ENCODE results near the gene ADAMTS9. TPM values are rescaled to one million over a fixed set of nuclear protein-coding genes. Genes with fewer than 3 reads are reported as not detected.
A peak's percentile ranks its signal among the peaks of the same experiment; 100 is the strongest.

ADAMTS9 gene
- polyA plus RNA-seq, 4 donors, result 0.54 to 11.3 (median 5.0) TPM

DNA sequence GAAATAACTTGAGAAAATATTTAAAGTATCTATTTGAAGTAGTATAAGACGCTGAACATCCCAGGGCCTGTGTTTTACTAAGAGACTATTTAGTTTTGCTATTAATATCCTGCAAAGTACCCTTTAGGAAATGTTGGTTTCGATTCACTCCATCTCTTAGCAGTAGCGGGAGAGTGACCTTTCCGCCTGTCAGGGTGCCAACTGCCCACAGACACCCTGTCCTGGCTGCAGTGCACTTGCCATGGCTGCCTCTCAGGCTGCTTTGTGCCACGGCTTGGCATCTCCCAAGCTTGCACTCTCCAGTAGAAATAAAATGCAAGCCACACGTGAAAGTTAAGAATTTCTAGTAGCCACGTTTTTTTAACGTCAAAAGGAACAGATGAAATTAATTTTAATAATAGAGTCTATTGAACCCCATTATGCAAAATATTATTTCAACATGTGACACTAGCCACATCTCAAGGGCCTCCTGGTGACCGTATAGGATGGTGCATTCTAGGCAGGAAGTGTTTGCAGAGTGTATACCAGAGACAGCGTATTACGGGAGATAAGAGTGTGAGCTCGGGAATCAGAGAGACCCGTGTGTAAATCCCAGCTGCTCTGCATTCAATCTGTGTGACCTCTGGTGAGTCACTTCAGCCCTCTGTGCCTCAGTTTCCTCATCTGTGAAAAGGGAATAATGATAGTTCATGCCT is 19.8 kb downstream of the ADAMTS9 start:
- Histone ChIP-seq H3K4me1 (ENCODE audit: control insufficient read depth in 3 of 3, insufficient read depth in 2 of 3, low read depth in 1 of 3, low read length in 2 of 3) (peaks cover 0 to 2% (median 0%) of the 10 kb centered on the region in 3 donors), H3K27ac (ENCODE audit: low read depth in 1 of 3, low read length in 2 of 3) (no peak overlapping the region), H3K27me3 (ENCODE audit: control insufficient read depth in 3 of 3, insufficient read depth in 3 of 3, low read length in 3 of 3) (no peaks in the 10 kb centered on the region), H3K36me3 (ENCODE audit: control insufficient read depth in 3 of 3, insufficient read depth in 2 of 3, low read depth in 1 of 3, low read length in 3 of 3) (no peaks in the 10 kb centered on the region), H3K4me3 (ENCODE audit: low read depth in 1 of 3, low read length in 3 of 3) (no peak overlapping the region), H3K9me3 (ENCODE audit: control insufficient read depth in 2 of 2, insufficient read depth in 1 of 2, low read depth in 1 of 2, low read length in 1 of 2) (no peaks in the 10 kb centered on the region)
- FAIRE-seq (no peak), DNase-seq (no peak)
- 76 to 79% (median 77%) methylated on average over 13 of the region's 13 CpGs for WGBS, 3 donors

DNA sequence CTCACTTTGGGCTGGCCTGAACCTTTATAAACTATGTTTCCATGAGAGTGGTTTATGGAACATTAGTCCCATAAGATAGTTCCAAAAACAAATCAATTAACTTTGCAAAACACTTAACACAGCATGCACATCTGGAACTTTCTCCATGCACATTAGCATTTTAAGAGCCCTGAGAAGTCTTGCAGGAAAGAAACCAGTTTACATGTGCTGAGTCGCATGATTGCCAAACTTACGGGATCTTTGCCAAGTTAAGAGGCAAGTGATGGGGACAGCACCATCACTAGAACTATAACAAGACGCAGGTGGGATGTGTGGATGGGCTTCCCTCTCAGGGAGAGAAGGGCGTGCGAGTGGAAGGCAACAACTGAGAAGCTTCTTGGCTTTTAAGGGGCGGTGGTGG is 20.7 kb downstream of the ADAMTS9 start:
- 80 to 89% (median 82%) methylated on average over 6 of the region's 6 CpGs for WGBS, 3 donors

GRCh38 chr3:64666171-64666588 is 21.6 kb downstream of the ADAMTS9 start:
- FAIRE-seq, result no peak
- H3K27ac ChIP-seq (ENCODE audit: low read depth in 1 of 3, low read length in 2 of 3), result no peak overlapping the region

More for the DNA sequence above, 20.7 kb downstream of the ADAMTS9 start:
- H3K4me3 ChIP-seq (ENCODE audit: low read depth in 1 of 3, low read length in 3 of 3), result no peak overlapping the region
- no peaks in the 10 kb centered on the region for H3K36me3 ChIP-seq (ENCODE audit: control insufficient read depth in 3 of 3, insufficient read depth in 2 of 3, low read depth in 1 of 3, low read length in 3 of 3)
- no peak overlapping the region for H3K27ac ChIP-seq (ENCODE audit: low read depth in 1 of 3, low read length in 2 of 3)
- peaks cover 0 to 2% of the 10 kb centered on the region in 2 donors for H3K9me3 ChIP-seq (ENCODE audit: control insufficient read depth in 2 of 2, insufficient read depth in 1 of 2, low read depth in 1 of 2, low read length in 1 of 2)
- no peak for DNase-seq
- no peak for FAIRE-seq
- no peaks in the 10 kb centered on the region for H3K27me3 ChIP-seq (ENCODE audit: control insufficient read depth in 3 of 3, insufficient read depth in 3 of 3, low read length in 3 of 3)
- peaks cover 0 to 2% (median 0%) of the 10 kb centered on the region in 3 donors for H3K4me1 ChIP-seq (ENCODE audit: control insufficient read depth in 3 of 3, insufficient read depth in 2 of 3, low read depth in 1 of 3, low read length in 2 of 3)

GRCh38 chr3:64664397-64664796 is 23.4 kb downstream of the ADAMTS9 start:
- FAIRE-seq (no peak), DNase-seq (no peak)
- Histone ChIP-seq H3K27ac (ENCODE audit: low read depth in 1 of 3, low read length in 2 of 3) (no peak overlapping the region), H3K9me3 (ENCODE audit: control insufficient read depth in 2 of 2, insufficient read depth in 1 of 2, low read depth in 1 of 2, low read length in 1 of 2) (peaks cover 0 to 2% of the 10 kb centered on the region in 2 donors), H3K4me1 (ENCODE audit: control insufficient read depth in 3 of 3, insufficient read depth in 2 of 3, low read depth in 1 of 3, low read length in 2 of 3) (peaks cover 0 to 2% (median 0%) of the 10 kb centered on the region in 3 donors), H3K4me3 (ENCODE audit: low read depth in 1 of 3, low read length in 3 of 3) (no peak overlapping the region), H3K36me3 (ENCODE audit: control insufficient read depth in 3 of 3, insufficient read depth in 2 of 3, low read depth in 1 of 3, low read length in 3 of 3) (no peaks in the 10 kb centered on the region), H3K27me3 (ENCODE audit: control insufficient read depth in 3 of 3, insufficient read depth in 3 of 3, low read length in 3 of 3) (no peaks in the 10 kb centered on the region)
- WGBS, 3 donors, result 90 to 97% (median 91%) methylated on average over 3 of the region's 3 CpGs

More at GRCh38 chr3:64666171-64666588, 21.6 kb downstream of the ADAMTS9 start:
- H3K4me3 ChIP-seq (ENCODE audit: low read depth in 1 of 3, low read length in 3 of 3), result no peak overlapping the region
- no peaks in the 10 kb centered on the region for H3K36me3 ChIP-seq (ENCODE audit: control insufficient read depth in 3 of 3, insufficient read depth in 2 of 3, low read depth in 1 of 3, low read length in 3 of 3)
- H3K4me1 ChIP-seq (ENCODE audit: control insufficient read depth in 3 of 3, insufficient read depth in 2 of 3, low read depth in 1 of 3, low read length in 2 of 3), result peaks cover 0 to 2% (median 0%) of the 10 kb centered on the region in 3 donors
- DNase-seq, result peak in 1 of 2 donors; percentile 28
- WGBS, 3 donors, result 56 to 69% (median 66%) methylated on average over 4 of the region's 4 CpGs
- peaks cover 0 to 2% of the 10 kb centered on the region in 2 donors for H3K9me3 ChIP-seq (ENCODE audit: control insufficient read depth in 2 of 2, insufficient read depth in 1 of 2, low read depth in 1 of 2, low read length in 1 of 2)
- H3K27me3 ChIP-seq (ENCODE audit: control insufficient read depth in 3 of 3, insufficient read depth in 3 of 3, low read length in 3 of 3), result no peaks in the 10 kb centered on the region

DNA sequence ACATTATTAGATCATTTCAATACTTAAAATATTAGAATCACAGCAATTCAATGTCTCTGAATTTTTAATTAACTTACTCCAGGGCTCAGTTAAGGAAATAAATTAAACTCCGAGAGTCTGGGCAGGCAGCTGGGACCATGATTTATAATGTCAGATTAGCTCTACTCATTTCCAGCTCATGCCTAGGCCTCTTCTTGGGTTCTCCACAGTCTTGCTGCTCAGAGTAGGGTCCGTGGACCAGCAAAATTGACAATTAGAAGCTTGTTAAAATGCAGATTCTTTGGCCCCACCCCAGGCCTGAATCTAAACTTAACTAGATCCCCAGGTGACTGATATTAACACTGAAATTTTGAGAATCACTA is 28.2 kb downstream of the ADAMTS9 start:
- H3K4me1 ChIP-seq (ENCODE audit: control insufficient read depth in 3 of 3, insufficient read depth in 2 of 3, low read depth in 1 of 3, low read length in 2 of 3), result no peaks in the 10 kb centered on the region
- no peak overlapping the region for H3K4me3 ChIP-seq (ENCODE audit: low read depth in 1 of 3, low read length in 3 of 3)
- FAIRE-seq, result no peak
- WGBS, 3 donors, result 74 to 85% (median 85%) methylated on average over 2 of the region's 2 CpGs
- DNase-seq, result no peak
- peaks cover 0 to 2% (median 0%) of the 10 kb centered on the region in 3 donors for H3K36me3 ChIP-seq (ENCODE audit: control insufficient read depth in 3 of 3, insufficient read depth in 2 of 3, low read depth in 1 of 3, low read length in 3 of 3)
- no peaks in the 10 kb centered on the region for H3K27me3 ChIP-seq (ENCODE audit: control insufficient read depth in 3 of 3, insufficient read depth in 3 of 3, low read length in 3 of 3)
- no peak overlapping the region for H3K27ac ChIP-seq (ENCODE audit: low read depth in 1 of 3, low read length in 2 of 3)
- peaks cover 0 to 2% of the 10 kb centered on the region in 2 donors for H3K9me3 ChIP-seq (ENCODE audit: control insufficient read depth in 2 of 2, insufficient read depth in 1 of 2, low read depth in 1 of 2, low read length in 1 of 2)

DNA sequence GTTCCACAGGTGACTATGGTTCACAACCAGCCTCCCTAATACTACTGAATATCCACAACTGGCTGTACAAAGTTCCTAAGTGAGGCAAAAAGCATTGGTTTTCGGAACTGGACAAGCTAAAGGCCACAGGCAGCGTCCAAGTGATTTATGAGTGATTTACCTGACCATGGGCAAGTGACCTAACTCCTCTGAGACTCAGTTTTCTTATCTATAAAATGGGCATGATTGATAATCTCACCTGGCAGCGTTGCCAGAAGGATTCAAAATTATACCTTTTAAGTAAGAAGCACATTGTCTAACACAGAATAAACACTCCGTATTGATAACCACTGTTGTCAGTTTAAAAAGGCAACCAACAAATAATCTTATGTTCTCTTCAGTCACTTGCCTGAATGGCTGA is 29.8 kb downstream of the ADAMTS9 start:
- Histone ChIP-seq H3K36me3 (ENCODE audit: control insufficient read depth in 3 of 3, insufficient read depth in 2 of 3, low read depth in 1 of 3, low read length in 3 of 3) (peaks cover 0 to 2% (median 0%) of the 10 kb centered on the region in 3 donors), H3K27ac (ENCODE audit: low read depth in 1 of 3, low read length in 2 of 3) (no peak overlapping the region), H3K4me3 (ENCODE audit: low read depth in 1 of 3, low read length in 3 of 3) (no peak overlapping the region), H3K27me3 (ENCODE audit: control insufficient read depth in 3 of 3, insufficient read depth in 3 of 3, low read length in 3 of 3) (no peaks in the 10 kb centered on the region), H3K4me1 (ENCODE audit: control insufficient read depth in 3 of 3, insufficient read depth in 2 of 3, low read depth in 1 of 3, low read length in 2 of 3) (no peaks in the 10 kb centered on the region), H3K9me3 (ENCODE audit: control insufficient read depth in 2 of 2, insufficient read depth in 1 of 2, low read depth in 1 of 2, low read length in 1 of 2) (peaks cover 0 to 2% of the 10 kb centered on the region in 2 donors)
- WGBS, 3 donors, result 77 to 90% (median 89%) methylated on average over 4 of the region's 4 CpGs
- no peak for DNase-seq
- no peak for FAIRE-seq

- Histone ChIP-seq H3K27me3 (ENCODE audit: control insufficient read depth in 3 of 3, insufficient read depth in 3 of 3, low read length in 3 of 3) (no peaks in the 10 kb centered on the region), H3K4me1 (ENCODE audit: control insufficient read depth in 3 of 3, insufficient read depth in 2 of 3, low read depth in 1 of 3, low read length in 2 of 3) (no peaks in the 10 kb centered on the region), H3K27ac (ENCODE audit: low read depth in 1 of 3, low read length in 2 of 3) (no peak overlapping the region), H3K4me3 (ENCODE audit: low read depth in 1 of 3, low read length in 3 of 3) (no peak overlapping the region), H3K9me3 (ENCODE audit: control insufficient read depth in 2 of 2, insufficient read depth in 1 of 2, low read depth in 1 of 2, low read length in 1 of 2) (no peaks in the 10 kb centered on the region), H3K36me3 (ENCODE audit: control insufficient read depth in 3 of 3, insufficient read depth in 2 of 3, low read depth in 1 of 3, low read length in 3 of 3) (peaks cover 0 to 2% (median 0%) of the 10 kb centered on the region in 3 donors)
- WGBS, 3 donors, result 95 to 96% (median 96%) methylated on average over 4 of the region's 4 CpGs
- no peak for FAIRE-seq
- DNase-seq, result no peak
Measured at GRCh38 chr3:64656544-64656943, 31.3 kb downstream of the ADAMTS9 start.

DNA sequence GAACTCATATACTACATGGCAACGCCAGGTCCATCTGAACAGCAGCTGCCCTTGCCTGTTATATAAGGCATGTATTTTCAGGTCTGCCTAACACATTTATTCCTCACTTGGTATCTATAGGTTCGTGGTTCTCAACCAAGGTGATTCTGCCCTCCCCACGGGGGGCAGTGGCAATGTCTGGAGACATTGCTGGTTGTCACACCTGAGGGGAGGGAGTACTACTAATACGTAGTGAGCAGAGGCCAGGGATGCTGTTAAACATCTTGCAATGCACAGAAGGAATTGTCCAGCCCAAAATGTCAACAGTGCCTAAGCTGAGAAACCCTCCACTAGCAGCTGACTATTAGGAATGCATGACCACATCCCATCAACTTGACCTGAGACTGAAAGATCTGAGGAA is 32.6 kb downstream of the ADAMTS9 start:
- Histone ChIP-seq H3K27ac (ENCODE audit: low read depth in 1 of 3, low read length in 2 of 3) (no peak overlapping the region), H3K27me3 (ENCODE audit: control insufficient read depth in 3 of 3, insufficient read depth in 3 of 3, low read length in 3 of 3) (no peaks in the 10 kb centered on the region), H3K4me3 (ENCODE audit: low read depth in 1 of 3, low read length in 3 of 3) (no peak overlapping the region), H3K9me3 (ENCODE audit: control insufficient read depth in 2 of 2, insufficient read depth in 1 of 2, low read depth in 1 of 2, low read length in 1 of 2) (no peaks in the 10 kb centered on the region), H3K36me3 (ENCODE audit: control insufficient read depth in 3 of 3, insufficient read depth in 2 of 3, low read depth in 1 of 3, low read length in 3 of 3) (peaks cover 0 to 2% (median 0%) of the 10 kb centered on the region in 3 donors), H3K4me1 (ENCODE audit: control insufficient read depth in 3 of 3, insufficient read depth in 2 of 3, low read depth in 1 of 3, low read length in 2 of 3) (no peaks in the 10 kb centered on the region)
- DNase-seq (no peak), FAIRE-seq (no peak)
- 87 to 90% (median 89%) methylated on average over 4 of the region's 4 CpGs for WGBS, 3 donors

- H3K27ac ChIP-seq (ENCODE audit: low read depth in 1 of 3, low read length in 2 of 3), result no peak overlapping the region
- no peaks in the 10 kb centered on the region for H3K9me3 ChIP-seq (ENCODE audit: control insufficient read depth in 2 of 2, insufficient read depth in 1 of 2, low read depth in 1 of 2, low read length in 1 of 2)
- WGBS, 3 donors, result 93 to 96% (median 94%) methylated on average over 5 of the region's 5 CpGs
- no peaks in the 10 kb centered on the region for H3K27me3 ChIP-seq (ENCODE audit: control insufficient read depth in 3 of 3, insufficient read depth in 3 of 3, low read length in 3 of 3)
- no peaks in the 10 kb centered on the region for H3K4me1 ChIP-seq (ENCODE audit: control insufficient read depth in 3 of 3, insufficient read depth in 2 of 3, low read depth in 1 of 3, low read length in 2 of 3)
- H3K36me3 ChIP-seq (ENCODE audit: control insufficient read depth in 3 of 3, insufficient read depth in 2 of 3, low read depth in 1 of 3, low read length in 3 of 3), result peaks cover 0 to 2% (median 0%) of the 10 kb centered on the region in 3 donors
- no peak overlapping the region for H3K4me3 ChIP-seq (ENCODE audit: low read depth in 1 of 3, low read length in 3 of 3)
- DNase-seq (no peak), FAIRE-seq (no peak)
Measured at GRCh38 chr3:64654013-64654412, 33.8 kb downstream of the ADAMTS9 start.
